GM21576 (cell line): Measurements from ENCODE around the gene PPP2R5E.

Source experiments
- ATAC-seq: cut with Tn5 transposase; IDR thresholded peaks from one replicate; pipeline ENCODE4 v1.9.1; 2021; ENCODE audit warnings: mild to moderate bottlenecking, moderate library complexity; ENCODE audit not compliant: unreplicated experiment

The PPP2R5E gene

GRCh38 chr14:63474844-63475243 lies 68.3 kb downstream of the PPP2R5E start:
- ATAC-seq = no peak

- ATAC-seq = no peak
These were observed 69.1 kb downstream of the PPP2R5E start for GRCh38 chr14:63474111-63474510.

GRCh38 chr14:63472986-63473788 lies 70.0 kb downstream of the PPP2R5E start:
- ATAC-seq = no peak

- peak; percentile 90 for ATAC-seq
These were observed 72.0 kb downstream of the PPP2R5E start for GRCh38 chr14:63470962-63471793.

- no peak for ATAC-seq
These were observed 74.9 kb downstream of the PPP2R5E start for GRCh38 chr14:63468294-63468693.

- no peak for ATAC-seq
These were observed 75.6 kb downstream of the PPP2R5E start for GRCh38 chr14:63467440-63468072.

- no peak for ATAC-seq
These were observed 77.8 kb downstream of the PPP2R5E start for GRCh38 chr14:63465347-63465746.

- ATAC-seq = no peak
These were observed 82.4 kb downstream of the PPP2R5E start for GRCh38 chr14:63460680-63461369.

- no peak for ATAC-seq
These were observed 83.4 kb downstream of the PPP2R5E start for GRCh38 chr14:63459738-63460137.

- ATAC-seq = no peak
These were observed 85.7 kb downstream of the PPP2R5E start for GRCh38 chr14:63457498-63457897.

- peak; percentile 47 for ATAC-seq
These were observed 88.1 kb downstream of the PPP2R5E start for GRCh38 chr14:63454863-63455622.

- no peak for ATAC-seq
These were observed 88.7 kb downstream of the PPP2R5E start for GRCh38 chr14:63454436-63454835.

- no peak for ATAC-seq
These were observed 89.7 kb downstream of the PPP2R5E start for GRCh38 chr14:63453443-63453936.

GRCh38 chr14:63452796-63453195 lies 90.4 kb downstream of the PPP2R5E start:
- ATAC-seq = no peak

GRCh38 chr14:63448841-63449240 lies 94.3 kb downstream of the PPP2R5E start:
- ATAC-seq = no peak

GRCh38 chr14:63444588-63444987 lies 98.6 kb downstream of the PPP2R5E start:
- ATAC-seq = no peak

- ATAC-seq = no peak
These were observed 99.2 kb downstream of the PPP2R5E start for GRCh38 chr14:63443988-63444387.

- no peak for ATAC-seq
These were observed 99.8 kb downstream of the PPP2R5E start for GRCh38 chr14:63443361-63443760.

- no peak for ATAC-seq
These were observed 105.0 kb downstream of the PPP2R5E start for GRCh38 chr14:63438065-63438757.
